ENCODE results near the gene FTO.

GRCh38 chr16:54007504-54007903, 303.5 kb downstream of the FTO start:
- TF ChIP-seq CTCF (IDR thresholded peaks at IDR 0.05) = no peak
- no peak for TF ChIP-seq POLR2A (IDR thresholded peaks at IDR 0.05)

Measured in thyroid gland (tissue), 4 donors.